Loucy (cell line): Measurements from ENCODE around the gene RPUSD1.

ENCODE experiments used
- H2AFZ ChIP-seq: fragments of 200-600 bp; sonication (generic); 2 replicates; pipeline ENCODE4 v1.6.0; 2016; ENCODE audit warnings: antibody characterized with exemption, mild to moderate bottlenecking, low read length, moderate library complexity
- H3F3A ChIP-seq: fragments of 200-600 bp; 2 replicates; pipeline ENCODE4 v1.6.0; 2016; ENCODE audit warnings: antibody characterized with exemption, low read depth, mild to moderate bottlenecking
- H3K27me3 ChIP-seq: fragments of 200-600 bp; sonication (generic); 2 replicates; pipeline ENCODE4 v1.6.1; 2014; ENCODE audit warnings: low read length, mild to moderate bottlenecking; ENCODE audit not compliant: insufficient read depth, poor library complexity, severe bottlenecking
- H3K36me3 ChIP-seq: fragments of 200-600 bp; sonication (generic); 2 replicates; pipeline ENCODE4 v1.6.1; 2016; ENCODE audit warnings: low read length; ENCODE audit not compliant: insufficient read depth
- H3K4me1 ChIP-seq: fragments of 200-600 bp; sonication (generic); 2 replicates; pipeline ENCODE4 v1.5.1; 2014; ENCODE audit warnings: low read length, mild to moderate bottlenecking; ENCODE audit not compliant: insufficient read depth, poor library complexity, severe bottlenecking
- H3K4me2 ChIP-seq: fragments of 200-600 bp; sonication (generic); 2 replicates; pipeline ENCODE4 v1.6.0; 2014; ENCODE audit warnings: antibody characterized with exemption, low read length, low read depth, mild to moderate bottlenecking; ENCODE audit not compliant: poor library complexity, severe bottlenecking
- H3K4me3 ChIP-seq: fragments of 200-600 bp; sonication (generic); 2 replicates; pipeline ENCODE4 v1.5.1; 2014; ENCODE audit warnings: low read length, mild to moderate bottlenecking, mixed read lengths; ENCODE audit not compliant: poor library complexity, severe bottlenecking
- H3K79me2 ChIP-seq: fragments of 200-600 bp; sonication (generic); 2 replicates; pipeline ENCODE4 v1.6.1; 2014; ENCODE audit warnings: low read length; ENCODE audit not compliant: insufficient read depth
- H3K9ac ChIP-seq: fragments of 200-600 bp; sonication (generic); 2 replicates; pipeline ENCODE4 v1.6.0; 2014; ENCODE audit warnings: mild to moderate bottlenecking, low read depth, low read length, moderate library complexity; ENCODE audit not compliant: poor library complexity, severe bottlenecking
- H3K9me2 ChIP-seq: fragments of 200-600 bp; sonication (generic); replicated peaks from 2 replicates; pipeline ENCODE4 v1.6.1; 2016; ENCODE audit warnings: low read depth, low read length, mixed read lengths
- H3K9me3 ChIP-seq: fragments of 200-600 bp; sonication (generic); 2 replicates; pipeline ENCODE4 v1.6.1; 2014; ENCODE audit warnings: mild to moderate bottlenecking, antibody characterized with exemption, low read length, low read depth; ENCODE audit not compliant: insufficient read depth
- H4K20me1 ChIP-seq: fragments of 200-600 bp; sonication (generic); 2 replicates; pipeline ENCODE4 v1.6.0; 2014; ENCODE audit warnings: antibody characterized with exemption, low read length, mild to moderate bottlenecking; ENCODE audit not compliant: insufficient read depth, poor library complexity, severe bottlenecking
- EZH2phosphoT487 ChIP-seq: fragments of 200-600 bp; IDR thresholded peaks from 2 replicates; pipeline ENCODE4 v1.6.1; 2018; ENCODE audit warnings: antibody characterized with exemption, mild to moderate bottlenecking, moderate library complexity, borderline replicate concordance
- TF ChIP-seq, protein P1 (sequence below): fragments of 200-600 bp; sonication (generic); conservative IDR thresholded peaks from 2 replicates; pipeline ENCODE4 v1.5.1; 2014; ENCODE audit warnings: mild to moderate bottlenecking, antibody characterized with exemption, low read length

RPUSD1 gene

DNA sequence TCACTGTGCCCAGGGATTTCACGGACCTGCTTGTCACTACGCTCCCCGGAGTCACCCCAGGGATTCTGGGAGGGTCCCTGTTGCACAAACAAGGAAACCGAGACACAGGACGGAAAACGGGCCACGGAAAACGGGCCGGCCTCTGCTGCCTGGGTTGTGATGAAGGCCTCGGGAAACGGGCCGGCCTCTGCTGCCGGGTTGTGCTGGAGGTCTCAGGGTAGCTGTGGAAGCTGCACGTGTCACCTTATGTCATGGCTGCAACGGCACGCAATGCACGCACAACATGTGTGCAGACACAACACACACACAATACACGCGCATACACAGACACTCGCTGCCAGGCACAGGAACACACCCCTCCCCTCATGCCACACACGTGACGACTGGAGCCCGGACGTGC lies 39.3 kb upstream of the RPUSD1 start:
- H3F3A ChIP-seq = no peaks in the 10 kb centered on the region
- H4K20me1 ChIP-seq = no peaks in the 10 kb centered on the region

DNA sequence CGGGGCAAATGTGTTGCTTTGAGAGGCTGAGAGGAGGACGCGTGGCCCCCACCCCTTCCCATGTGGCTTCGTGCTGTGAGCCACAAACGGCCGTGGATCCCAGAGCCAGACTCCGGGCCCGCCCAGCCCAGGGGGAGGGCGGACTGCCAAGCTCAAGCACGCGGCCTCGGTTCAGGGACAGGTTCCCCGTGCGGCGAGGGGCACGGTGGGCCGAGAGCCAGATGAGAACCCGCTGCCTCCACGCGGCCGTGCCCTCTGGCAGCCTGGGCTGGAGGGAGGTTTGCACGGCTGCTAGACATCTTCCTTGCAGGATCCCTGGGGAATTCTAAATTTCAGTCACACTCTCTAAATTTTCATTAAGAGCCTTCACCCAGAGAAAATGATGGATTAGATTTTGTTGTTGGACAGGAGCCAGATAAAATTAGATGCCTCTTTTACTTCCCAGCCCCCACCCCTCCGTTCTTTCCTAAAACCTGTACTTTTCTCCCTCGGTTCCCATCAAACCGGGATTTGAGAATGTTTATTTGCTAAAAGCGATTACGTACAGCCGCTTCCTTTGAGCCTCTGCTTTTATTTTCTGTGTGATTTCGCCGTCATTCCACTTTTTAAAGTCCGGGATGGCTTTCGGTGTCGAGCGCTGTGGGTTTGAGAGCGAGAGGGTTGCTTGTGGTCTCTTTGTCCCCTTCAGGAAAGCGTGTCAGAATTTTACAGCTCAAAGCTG lies 37.3 kb upstream of the RPUSD1 start:
- Histone ChIP-seq H3F3A (no peaks in the 10 kb centered on the region), H3K9me3 (no peaks in the 10 kb centered on the region), H3K36me3 (no peaks in the 10 kb centered on the region), H3K9me2 (no peaks in the 10 kb centered on the region), H3K4me2 (no peak overlapping the region), H3K79me2 (no peaks in the 10 kb centered on the region), H2AFZ (no peak overlapping the region), H4K20me1 (no peaks in the 10 kb centered on the region), H3K9ac (no peak overlapping the region), H3K4me3 (no peak overlapping the region), H3K4me1 (no peaks in the 10 kb centered on the region), H3K27me3 (no peaks in the 10 kb centered on the region)
- TF ChIP-seq, protein P1, sequence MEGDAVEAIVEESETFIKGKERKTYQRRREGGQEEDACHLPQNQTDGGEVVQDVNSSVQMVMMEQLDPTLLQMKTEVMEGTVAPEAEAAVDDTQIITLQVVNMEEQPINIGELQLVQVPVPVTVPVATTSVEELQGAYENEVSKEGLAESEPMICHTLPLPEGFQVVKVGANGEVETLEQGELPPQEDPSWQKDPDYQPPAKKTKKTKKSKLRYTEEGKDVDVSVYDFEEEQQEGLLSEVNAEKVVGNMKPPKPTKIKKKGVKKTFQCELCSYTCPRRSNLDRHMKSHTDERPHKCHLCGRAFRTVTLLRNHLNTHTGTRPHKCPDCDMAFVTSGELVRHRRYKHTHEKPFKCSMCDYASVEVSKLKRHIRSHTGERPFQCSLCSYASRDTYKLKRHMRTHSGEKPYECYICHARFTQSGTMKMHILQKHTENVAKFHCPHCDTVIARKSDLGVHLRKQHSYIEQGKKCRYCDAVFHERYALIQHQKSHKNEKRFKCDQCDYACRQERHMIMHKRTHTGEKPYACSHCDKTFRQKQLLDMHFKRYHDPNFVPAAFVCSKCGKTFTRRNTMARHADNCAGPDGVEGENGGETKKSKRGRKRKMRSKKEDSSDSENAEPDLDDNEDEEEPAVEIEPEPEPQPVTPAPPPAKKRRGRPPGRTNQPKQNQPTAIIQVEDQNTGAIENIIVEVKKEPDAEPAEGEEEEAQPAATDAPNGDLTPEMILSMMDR = no peak
- no peak for TF ChIP-seq EZH2phosphoT487

More for the DNA sequence above, 39.3 kb upstream of the RPUSD1 start:
- Histone ChIP-seq H3K9ac (no peak overlapping the region), H3K4me3 (no peak overlapping the region), H3K27me3 (no peaks in the 10 kb centered on the region), H3K9me3 (no peaks in the 10 kb centered on the region; the same call in 1 of the 2 replicates), H2AFZ (no peak overlapping the region), H3K4me2 (no peak overlapping the region), H3K79me2 (no peaks in the 10 kb centered on the region), H3K9me2 (no peaks in the 10 kb centered on the region), H3K4me1 (no peaks in the 10 kb centered on the region), H3K36me3 (no peaks in the 10 kb centered on the region)
- TF ChIP-seq, protein P1 = no peak
- no peak for TF ChIP-seq EZH2phosphoT487

DNA sequence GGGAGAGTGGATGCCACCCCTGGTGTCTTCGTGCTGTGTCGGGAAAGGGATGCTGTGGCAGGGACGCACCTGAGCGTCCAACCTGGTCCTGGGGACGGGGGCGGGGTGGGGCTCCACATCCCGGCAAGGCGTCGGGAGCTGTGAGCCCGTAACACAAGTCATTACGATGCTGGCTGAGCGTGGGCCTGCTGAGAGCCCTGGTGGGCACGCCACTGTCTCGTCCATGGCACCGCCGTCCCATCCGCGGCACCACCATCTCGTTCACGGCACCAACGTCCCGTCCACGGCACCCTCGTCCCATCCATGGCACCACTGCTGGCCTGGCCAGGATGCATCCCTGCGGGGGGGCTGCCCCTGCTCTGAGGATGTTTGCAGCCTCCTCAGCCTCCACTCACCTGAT lies 36.4 kb upstream of the RPUSD1 start:
- H3K36me3 ChIP-seq = no peaks in the 10 kb centered on the region
- no peaks in the 10 kb centered on the region for H3K79me2 ChIP-seq
- H3F3A ChIP-seq = no peaks in the 10 kb centered on the region
- H3K4me1 ChIP-seq = peaks cover 3% of the 10 kb centered on the region
- no peak overlapping the region for H3K4me2 ChIP-seq
- no peak for TF ChIP-seq EZH2phosphoT487
- TF ChIP-seq, protein P1 = no peak
- no peaks in the 10 kb centered on the region for H3K9me2 ChIP-seq
- H3K9me3 ChIP-seq = no peaks in the 10 kb centered on the region
- no peak overlapping the region for H3K4me3 ChIP-seq
- H3K27me3 ChIP-seq = no peaks in the 10 kb centered on the region
- H2AFZ ChIP-seq = no peak overlapping the region
- H3K9ac ChIP-seq = no peak overlapping the region
- no peaks in the 10 kb centered on the region for H4K20me1 ChIP-seq
